ENCODE data around the gene CEACAM19. TPM values are rescaled to one million over a fixed set of nuclear protein-coding genes. Genes with fewer than 3 reads are reported as not detected.

CEACAM19 gene
- total and polyA plus RNA-seq, 2 of the 13 experiments (the other 11 are each of a cell fraction or from before 2014, with no cell fraction given) = 1.3 to 4.0 TPM

GRCh38 chr19:44728178-44728577 lies 56.9 kb downstream of the CEACAM19 start:
- Histone ChIP-seq H3K27me3 (ENCODE audit: control insufficient read depth in 1 of 2, insufficient read depth in 2 of 2, low read length in 2 of 2) (no peaks in the 10 kb centered on the region), H3K79me2 (ENCODE audit: insufficient read depth, low read length) (no peaks in the 10 kb centered on the region), H3K4me1 (ENCODE audit: insufficient read depth, low read length) (peaks cover 62% of the 10 kb centered on the region), H3K4me3 (replicated peaks in 1 of 3; ENCODE audit: insufficient read depth in 1 of 3, low read depth in 2 of 3, low read length in 3 of 3) (no peak overlapping the region), H3K27ac (ENCODE audit: extremely low read length, insufficient read depth, low read length) (no peak overlapping the region), H3K9me3 (ENCODE audit: low read length) (no peaks in the 10 kb centered on the region), H3K9ac (ENCODE audit: insufficient read depth, low read depth, low read length) (no peak overlapping the region), H3K4me2 (ENCODE audit: low read depth, low read length) (no peak overlapping the region), H2AFZ (ENCODE audit: low read length) (no peak overlapping the region), H4K20me1 (ENCODE audit: insufficient read depth, low read length) (no peaks in the 10 kb centered on the region), H3K36me3 (replicated peaks in 1 of 2; ENCODE audit: control insufficient read depth in 1 of 2, insufficient read depth in 2 of 2, low read length in 2 of 2) (no peaks in the 10 kb centered on the region)
- WGBS (ENCODE audit: low lambda C conversion rate) = 57% methylated on average over 6 of the region's 6 CpGs
- ChIA-PET POLR2A (interaction anchor here (0.7 to 2.3 kb wide), 4 partner anchors 11 to 42 kb away, joined by 3 to 8 read pairs (median 4); partner anchors contain the start of gene BCL3), CTCF (ENCODE audit: low intra/inter-chr PET ratio, low total read pairs) (no interaction called here)
- BruUV-seq (replicated peaks) = no TSS peak
- TF ChIP-seq, protein P1, sequence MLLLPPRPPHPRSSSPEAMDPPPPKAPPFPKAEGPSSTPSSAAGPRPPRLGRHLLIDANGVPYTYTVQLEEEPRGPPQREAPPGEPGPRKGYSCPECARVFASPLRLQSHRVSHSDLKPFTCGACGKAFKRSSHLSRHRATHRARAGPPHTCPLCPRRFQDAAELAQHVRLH (CRISPR knock-in tag; IDR thresholded peaks at IDR 0.05; ENCODE audit: borderline replicate concordance, low read depth) = no peak
- TF ChIP-seq ZNF777 (CRISPR knock-in tag; IDR thresholded peaks at IDR 0.05) = no peak
- no peak for TF ChIP-seq ZNF850 (CRISPR knock-in tag; conservative IDR thresholded peaks at IDR 0.05)
- TF ChIP-seq, protein P2, sequence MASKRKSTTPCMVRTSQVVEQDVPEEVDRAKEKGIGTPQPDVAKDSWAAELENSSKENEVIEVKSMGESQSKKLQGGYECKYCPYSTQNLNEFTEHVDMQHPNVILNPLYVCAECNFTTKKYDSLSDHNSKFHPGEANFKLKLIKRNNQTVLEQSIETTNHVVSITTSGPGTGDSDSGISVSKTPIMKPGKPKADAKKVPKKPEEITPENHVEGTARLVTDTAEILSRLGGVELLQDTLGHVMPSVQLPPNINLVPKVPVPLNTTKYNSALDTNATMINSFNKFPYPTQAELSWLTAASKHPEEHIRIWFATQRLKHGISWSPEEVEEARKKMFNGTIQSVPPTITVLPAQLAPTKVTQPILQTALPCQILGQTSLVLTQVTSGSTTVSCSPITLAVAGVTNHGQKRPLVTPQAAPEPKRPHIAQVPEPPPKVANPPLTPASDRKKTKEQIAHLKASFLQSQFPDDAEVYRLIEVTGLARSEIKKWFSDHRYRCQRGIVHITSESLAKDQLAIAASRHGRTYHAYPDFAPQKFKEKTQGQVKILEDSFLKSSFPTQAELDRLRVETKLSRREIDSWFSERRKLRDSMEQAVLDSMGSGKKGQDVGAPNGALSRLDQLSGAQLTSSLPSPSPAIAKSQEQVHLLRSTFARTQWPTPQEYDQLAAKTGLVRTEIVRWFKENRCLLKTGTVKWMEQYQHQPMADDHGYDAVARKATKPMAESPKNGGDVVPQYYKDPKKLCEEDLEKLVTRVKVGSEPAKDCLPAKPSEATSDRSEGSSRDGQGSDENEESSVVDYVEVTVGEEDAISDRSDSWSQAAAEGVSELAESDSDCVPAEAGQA (IDR thresholded peaks at IDR 0.05; ENCODE audit: low read depth) = no peak
- TF ChIP-seq, protein P2 (CRISPR knock-in tag; IDR thresholded peaks at IDR 0.05; ENCODE audit: borderline replicate concordance) = no peak
- TF ChIP-seq ZSCAN5A (CRISPR knock-in tag; IDR thresholded peaks at IDR 0.05; ENCODE audit: borderline replicate concordance) = no peak
- no peak for TF ChIP-seq ZNF776 (CRISPR knock-in tag; IDR thresholded peaks at IDR 0.05)
- TF ChIP-seq, protein P3, sequence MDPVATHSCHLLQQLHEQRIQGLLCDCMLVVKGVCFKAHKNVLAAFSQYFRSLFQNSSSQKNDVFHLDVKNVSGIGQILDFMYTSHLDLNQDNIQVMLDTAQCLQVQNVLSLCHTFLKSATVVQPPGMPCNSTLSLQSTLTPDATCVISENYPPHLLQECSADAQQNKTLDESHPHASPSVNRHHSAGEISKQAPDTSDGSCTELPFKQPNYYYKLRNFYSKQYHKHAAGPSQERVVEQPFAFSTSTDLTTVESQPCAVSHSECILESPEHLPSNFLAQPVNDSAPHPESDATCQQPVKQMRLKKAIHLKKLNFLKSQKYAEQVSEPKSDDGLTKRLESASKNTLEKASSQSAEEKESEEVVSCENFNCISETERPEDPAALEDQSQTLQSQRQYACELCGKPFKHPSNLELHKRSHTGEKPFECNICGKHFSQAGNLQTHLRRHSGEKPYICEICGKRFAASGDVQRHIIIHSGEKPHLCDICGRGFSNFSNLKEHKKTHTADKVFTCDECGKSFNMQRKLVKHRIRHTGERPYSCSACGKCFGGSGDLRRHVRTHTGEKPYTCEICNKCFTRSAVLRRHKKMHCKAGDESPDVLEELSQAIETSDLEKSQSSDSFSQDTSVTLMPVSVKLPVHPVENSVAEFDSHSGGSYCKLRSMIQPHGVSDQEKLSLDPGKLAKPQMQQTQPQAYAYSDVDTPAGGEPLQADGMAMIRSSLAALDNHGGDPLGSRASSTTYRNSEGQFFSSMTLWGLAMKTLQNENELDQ (CRISPR knock-in tag; IDR thresholded peaks at IDR 0.05; ENCODE audit: borderline replicate concordance) = no peak
- TF ChIP-seq ADNP (CRISPR knock-in tag; IDR thresholded peaks at IDR 0.05) = no peak
- TF ChIP-seq ZNF607 (CRISPR knock-in tag; IDR thresholded peaks at IDR 0.05; ENCODE audit: borderline replicate concordance) = no peak
- no peak for TF ChIP-seq ZFP91 (CRISPR knock-in tag; IDR thresholded peaks at IDR 0.05; ENCODE audit: borderline replicate concordance)
- TF ChIP-seq SP2 (CRISPR knock-in tag; IDR thresholded peaks at IDR 0.05) = no peak
- ATAC-seq (no peak), FAIRE-seq (no peak), DNase-seq (ENCODE audit: low spot score) (no peak)
- intact Hi-C loops (cut with micrococcal nuclease; ENCODE audit: unreplicated experiment) = no loop called here
- in situ Hi-C loops (cut with HindIII; ENCODE audit: extremely low pct_ligation_motif_present, low pct_unique_long_range_greater_than_20kb) = no loop called here
